Activated naive CD8-positive, alpha-beta T cell treated with anti-CD3 and anti-CD28 coated beads, Interleukin-2, amount 10 ng/mL, durations not matched to agents 7 days and 5 days (primary cell): ENCODE data around the gene SLC6A18. TPM values are rescaled to one million over a fixed set of nuclear protein-coding genes. Genes with fewer than 3 reads are reported as not detected.

Experiments used
- ATAC-seq: fragments of 150-1000 bp; cut with Tn5 transposase; one replicate; pipeline ENCODE4 v1.10.0; 2021; ENCODE audit warnings: low read depth, moderate library complexity
- POLR2A ChIA-PET: fragments of 350-600 bp; sonication (Branson Sonifier 250); formaldehyde crosslinking; loops from one replicate; lab custom pipeline; 2021; ENCODE audit warnings: antibody characterized with exemption; lab: Charles Lee
- DNase-seq: peaks from one replicate; pipeline ENCODE4 v3.0.0; 2021
- H3K27ac Mint-ChIP-seq: one replicate; pipeline ENCODE4 v1.8.0; 2022; ENCODE audit warnings: mild to moderate bottlenecking, mixed read lengths
- H3K27me3 Mint-ChIP-seq: one replicate; pipeline ENCODE4 v1.8.0; 2022; ENCODE audit warnings: mild to moderate bottlenecking, moderate library complexity, mixed read lengths
- H3K36me3 Mint-ChIP-seq: one replicate; pipeline ENCODE4 v1.8.0; 2021; ENCODE audit warnings: mild to moderate bottlenecking, mixed read lengths
- H3K4me1 Mint-ChIP-seq: one replicate; pipeline ENCODE4 v1.8.0; 2021; ENCODE audit warnings: mixed read lengths
- H3K4me3 Mint-ChIP-seq: one replicate; pipeline ENCODE4 v1.8.0; 2022; ENCODE audit warnings: mild to moderate bottlenecking, moderate library complexity, mixed read lengths
- H3K9me3 Mint-ChIP-seq: one replicate; pipeline ENCODE4 v1.8.0; 2021; ENCODE audit warnings: mixed read lengths
- total RNA-seq, 2 experiments: library from RNA; stranded (reverse); gene quantifications; one replicate each; pipeline ENCODE4 v1.2.3, GENCODE V29; 2021

SLC6A18 gene
- total RNA-seq, 2 experiments from 2014 or later: not detected

GRCh38 chr5:1210832-1211251, 14.3 kb upstream of the SLC6A18 start:
- POLR2A ChIA-PET: no interaction called here

DNA sequence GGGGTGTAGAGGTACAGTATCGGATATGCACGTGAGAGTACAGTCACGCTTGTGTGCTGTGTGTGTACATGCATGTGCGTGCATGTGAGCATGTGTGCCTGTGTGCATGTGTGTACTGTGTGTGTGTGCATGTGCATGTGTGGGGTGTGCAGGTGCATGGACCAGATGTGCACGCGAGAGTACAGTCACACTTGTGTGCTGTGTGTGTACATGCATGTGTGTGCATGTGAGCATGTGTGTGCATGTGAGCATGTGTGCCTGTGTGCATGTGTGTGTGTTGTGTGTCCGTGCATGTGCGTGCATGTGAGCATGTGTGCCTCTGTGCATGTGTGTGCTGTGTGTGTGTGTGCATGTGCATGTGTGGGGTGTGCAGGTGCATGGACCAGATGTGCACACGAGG, 13.5 kb upstream of the SLC6A18 start:
- Mint-ChIP-seq H3K36me3 (no peaks in the 10 kb centered on the region), H3K27me3 (no peaks in the 10 kb centered on the region), H3K27ac (no peak overlapping the region), H3K9me3 (peaks cover 1% of the 10 kb centered on the region), H3K4me3 (no peak overlapping the region), H3K4me1 (no peaks in the 10 kb centered on the region)
- POLR2A ChIA-PET: no interaction called here
- DNase-seq (no peak), ATAC-seq (no peak)

More at GRCh38 chr5:1210832-1211251, 14.3 kb upstream of the SLC6A18 start:
- no peaks in the 10 kb centered on the region for H3K27me3 Mint-ChIP-seq
- no peak for ATAC-seq
- H3K27ac Mint-ChIP-seq: no peak overlapping the region
- peaks cover 1% of the 10 kb centered on the region for H3K9me3 Mint-ChIP-seq
- no peak overlapping the region for H3K4me3 Mint-ChIP-seq
- no peaks in the 10 kb centered on the region for H3K36me3 Mint-ChIP-seq
- no peak for DNase-seq
- no peaks in the 10 kb centered on the region for H3K4me1 Mint-ChIP-seq

DNA sequence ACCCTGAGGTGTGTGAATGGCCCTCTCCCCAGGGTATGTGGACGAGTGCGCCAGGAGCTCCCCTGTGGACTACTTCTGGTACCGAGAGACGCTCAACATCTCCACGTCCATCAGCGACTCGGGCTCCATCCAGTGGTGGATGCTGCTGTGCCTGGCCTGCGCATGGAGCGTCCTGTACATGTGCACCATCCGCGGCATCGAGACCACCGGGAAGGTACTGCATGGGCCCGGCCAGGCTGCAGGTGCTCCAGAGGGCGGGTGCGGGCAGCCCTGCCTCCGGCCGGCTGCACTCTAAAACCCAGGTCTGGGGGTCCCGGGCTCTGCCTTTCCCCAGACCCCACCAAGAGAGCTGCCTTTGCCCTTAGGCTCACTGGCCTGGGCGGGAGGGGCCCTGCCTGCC, 12.9 kb upstream of the SLC6A18 start:
- DNase-seq: no peak
- H3K9me3 Mint-ChIP-seq: peaks cover 1% of the 10 kb centered on the region
- no peak for ATAC-seq
- no peaks in the 10 kb centered on the region for H3K4me1 Mint-ChIP-seq
- H3K27ac Mint-ChIP-seq: no peak overlapping the region
- POLR2A ChIA-PET: no interaction called here
- no peaks in the 10 kb centered on the region for H3K27me3 Mint-ChIP-seq
- no peak overlapping the region for H3K4me3 Mint-ChIP-seq
- no peaks in the 10 kb centered on the region for H3K36me3 Mint-ChIP-seq

- H3K27ac Mint-ChIP-seq: no peak overlapping the region
- no peak overlapping the region for H3K4me3 Mint-ChIP-seq
- peaks cover 3% of the 10 kb centered on the region for H3K27me3 Mint-ChIP-seq
- H3K4me1 Mint-ChIP-seq: peaks cover 2% of the 10 kb centered on the region
- H3K36me3 Mint-ChIP-seq: no peaks in the 10 kb centered on the region
- H3K9me3 Mint-ChIP-seq: peaks cover 1% of the 10 kb centered on the region
- no peak for DNase-seq
- no peak for ATAC-seq
- POLR2A ChIA-PET: no interaction called here
These were observed 12.3 kb upstream of the SLC6A18 start for GRCh38 chr5:1212881-1213280.

- DNase-seq: no peak
- POLR2A ChIA-PET: no interaction called here
- peaks cover 3% of the 10 kb centered on the region for H3K27me3 Mint-ChIP-seq
- no peak overlapping the region for H3K4me3 Mint-ChIP-seq
- no peak overlapping the region for H3K27ac Mint-ChIP-seq
- peaks cover 2% of the 10 kb centered on the region for H3K4me1 Mint-ChIP-seq
- peaks cover 1% of the 10 kb centered on the region for H3K9me3 Mint-ChIP-seq
- ATAC-seq: no peak
- no peaks in the 10 kb centered on the region for H3K36me3 Mint-ChIP-seq
These were observed 11.5 kb upstream of the SLC6A18 start for GRCh38 chr5:1213508-1214162.

- H3K27ac Mint-ChIP-seq: no peak overlapping the region
- no peak overlapping the region for H3K4me3 Mint-ChIP-seq
- H3K27me3 Mint-ChIP-seq: peaks cover 4% of the 10 kb centered on the region
- peaks cover 1% of the 10 kb centered on the region for H3K9me3 Mint-ChIP-seq
- ATAC-seq (no peak), DNase-seq (no peak)
- POLR2A ChIA-PET: no interaction called here
- H3K4me1 Mint-ChIP-seq: peaks cover 2% of the 10 kb centered on the region
- H3K36me3 Mint-ChIP-seq: no peaks in the 10 kb centered on the region
These were observed 10.8 kb upstream of the SLC6A18 start for GRCh38 chr5:1214163-1214935.

- Mint-ChIP-seq H3K4me1 (peaks cover 2% of the 10 kb centered on the region), H3K9me3 (peaks cover 1% of the 10 kb centered on the region), H3K27ac (no peak overlapping the region), H3K36me3 (no peaks in the 10 kb centered on the region), H3K27me3 (peaks cover 5% of the 10 kb centered on the region), H3K4me3 (no peak overlapping the region)
- ATAC-seq (no peak), DNase-seq (no peak)
- POLR2A ChIA-PET: no interaction called here
These were observed 10.3 kb upstream of the SLC6A18 start for GRCh38 chr5:1214936-1215220.

GRCh38 chr5:1215320-1216096, 9.7 kb upstream of the SLC6A18 start:
- Mint-ChIP-seq H3K9me3 (peaks cover 1% of the 10 kb centered on the region), H3K27ac (no peak overlapping the region), H3K27me3 (peaks cover 5% of the 10 kb centered on the region), H3K36me3 (no peaks in the 10 kb centered on the region), H3K4me3 (no peak overlapping the region), H3K4me1 (peaks cover 2% of the 10 kb centered on the region)
- no peak for ATAC-seq
- POLR2A ChIA-PET: no interaction called here
- DNase-seq: no peak

DNA sequence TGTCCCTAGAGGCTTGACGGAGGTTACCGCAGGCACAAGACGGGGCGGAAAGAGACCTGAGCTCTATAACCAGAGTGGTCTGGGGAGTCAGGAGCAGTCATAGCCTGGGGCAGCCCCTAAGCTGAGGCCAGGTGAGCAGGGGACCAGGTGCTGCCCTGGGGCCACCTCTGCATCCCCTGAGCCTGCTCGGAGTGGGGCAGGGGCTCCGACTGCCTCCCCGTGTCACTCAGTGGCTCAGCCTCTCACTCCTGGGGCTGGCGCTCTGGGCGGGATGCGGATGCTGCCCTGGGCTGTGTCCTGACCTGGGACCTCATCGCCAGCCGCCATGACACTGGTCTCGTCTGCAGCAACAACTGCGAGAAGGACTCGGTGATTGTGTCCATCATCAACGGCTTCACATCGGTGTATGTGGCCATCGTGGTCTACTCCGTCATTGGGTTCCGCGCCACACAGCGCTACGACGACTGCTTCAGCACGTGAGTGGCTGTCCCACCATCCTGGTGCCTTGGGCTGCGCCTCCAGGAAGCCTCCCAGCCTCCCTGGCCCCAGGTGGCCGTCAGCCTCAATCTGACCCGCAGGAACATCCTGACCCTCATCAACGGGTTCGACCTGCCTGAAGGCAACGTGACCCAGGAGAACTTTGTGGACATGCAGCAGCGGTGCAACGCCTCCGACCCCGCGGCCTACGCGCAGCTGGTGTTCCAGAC, 8.8 kb upstream of the SLC6A18 start:
- Mint-ChIP-seq H3K27ac (no peak overlapping the region), H3K4me1 (peaks cover 2% of the 10 kb centered on the region), H3K9me3 (peaks cover 1% of the 10 kb centered on the region), H3K4me3 (no peak overlapping the region), H3K36me3 (no peaks in the 10 kb centered on the region), H3K27me3 (peaks cover 5% of the 10 kb centered on the region)
- DNase-seq: no peak
- POLR2A ChIA-PET: no interaction called here
- ATAC-seq: no peak

- ATAC-seq: no peak
- Mint-ChIP-seq H3K27me3 (peaks cover 5% of the 10 kb centered on the region), H3K9me3 (peaks cover 1% of the 10 kb centered on the region), H3K4me1 (peaks cover 2% of the 10 kb centered on the region), H3K4me3 (no peak overlapping the region), H3K36me3 (no peaks in the 10 kb centered on the region), H3K27ac (no peak overlapping the region)
- POLR2A ChIA-PET: no interaction called here
- DNase-seq: no peak
These were observed 8.3 kb upstream of the SLC6A18 start for GRCh38 chr5:1216918-1217295.

DNA sequence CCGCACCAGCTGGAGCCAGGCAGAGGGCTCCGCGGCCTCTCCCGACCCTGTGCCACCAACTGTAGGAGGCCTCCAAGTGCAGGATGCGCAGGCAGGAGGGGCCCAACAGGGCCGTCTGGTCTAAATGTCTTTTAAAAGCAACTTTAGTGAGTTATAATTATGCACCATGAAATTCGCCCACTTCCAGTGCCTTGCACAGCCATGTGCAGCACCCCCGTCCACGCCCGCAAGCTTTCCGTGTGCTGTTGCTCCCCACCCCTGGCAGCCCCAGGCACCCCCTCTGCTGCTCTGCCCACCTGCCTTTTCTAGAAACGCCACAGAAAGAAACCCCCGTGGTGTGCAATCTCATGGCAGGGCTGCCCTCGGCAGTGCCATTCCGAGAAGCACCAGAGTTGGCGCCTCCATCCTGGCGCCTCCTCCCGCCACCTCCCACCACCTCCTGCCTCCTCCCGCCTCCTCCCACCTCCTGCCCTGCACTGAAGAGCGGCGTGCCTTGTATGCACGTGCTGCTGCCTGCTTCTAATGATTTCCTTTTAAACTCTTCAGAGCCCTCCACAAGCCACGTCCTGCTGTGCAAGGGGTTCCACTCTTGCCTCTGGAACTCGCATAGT, 7.5 kb upstream of the SLC6A18 start:
- Mint-ChIP-seq H3K27me3 (peaks cover 5% of the 10 kb centered on the region), H3K4me3 (no peak overlapping the region), H3K36me3 (no peaks in the 10 kb centered on the region), H3K27ac (no peak overlapping the region), H3K9me3 (peaks cover 1% of the 10 kb centered on the region), H3K4me1 (peaks cover 2% of the 10 kb centered on the region)
- DNase-seq (no peak), ATAC-seq (peak; percentile 28)
- POLR2A ChIA-PET: no interaction called here

GRCh38 chr5:1218351-1219080, 6.7 kb upstream of the SLC6A18 start:
- POLR2A ChIA-PET: no interaction called here
- Mint-ChIP-seq H3K36me3 (no peaks in the 10 kb centered on the region), H3K27ac (no peak overlapping the region), H3K4me3 (no peak overlapping the region), H3K27me3 (peaks cover 5% of the 10 kb centered on the region), H3K4me1 (peaks cover 2% of the 10 kb centered on the region), H3K9me3 (peaks cover 1% of the 10 kb centered on the region)
- ATAC-seq (no peak), DNase-seq (no peak)
